ENCODE measurements around the gene PRPF18. TPM values are rescaled to one million over a fixed set of nuclear protein-coding genes. Genes with fewer than 3 reads are reported as not detected.
A peak's percentile ranks its signal among the peaks of the same experiment; 100 is the strongest.

The PRPF18 gene
- total RNA-seq, 6 experiments from 2014 or later: 8.1 to 16.1 (median 11.5) TPM

DNA sequence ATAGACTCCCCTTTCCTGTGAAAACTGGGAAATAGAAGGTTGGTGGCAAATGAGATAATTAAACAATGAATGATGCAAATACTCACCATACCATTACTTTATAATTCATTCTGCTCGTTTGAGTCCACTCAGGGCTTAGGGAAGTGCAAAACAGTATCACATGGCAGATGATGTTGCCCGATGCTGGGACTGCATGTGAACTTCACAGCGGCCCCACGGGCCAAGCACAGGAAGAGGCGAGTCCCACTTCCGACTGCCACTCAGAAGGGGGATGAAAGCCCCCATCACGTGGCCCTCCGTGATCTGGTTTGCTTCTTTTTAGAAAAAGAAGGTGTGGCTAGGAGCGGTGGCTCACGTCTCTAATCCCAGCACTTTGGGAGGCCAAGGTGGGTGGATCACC is 71.5 kb downstream of the PRPF18 start:
- WGBS (ENCODE audit: insufficient coverage, low coverage, low lambda C conversion rate, missing lambda C conversion rate): 72% methylated on average over 6 of the region's 10 CpGs
- Histone ChIP-seq H3K36me3 (peaks cover 0 to 40% (median 10%) of the 10 kb centered on the region in 4 donors), H3K4me1 (peaks cover 0 to 3% (median 0%) of the 10 kb centered on the region in 4 donors), H3K4me3 (no peak overlapping the region), H3K27me3 (no peaks in the 10 kb centered on the region), H3K27ac (no peak overlapping the region), H3K9me3 (no peaks in the 10 kb centered on the region)
- ATAC-seq (no peak), DNase-seq (no peak)
- TF ChIP-seq, protein P1, sequence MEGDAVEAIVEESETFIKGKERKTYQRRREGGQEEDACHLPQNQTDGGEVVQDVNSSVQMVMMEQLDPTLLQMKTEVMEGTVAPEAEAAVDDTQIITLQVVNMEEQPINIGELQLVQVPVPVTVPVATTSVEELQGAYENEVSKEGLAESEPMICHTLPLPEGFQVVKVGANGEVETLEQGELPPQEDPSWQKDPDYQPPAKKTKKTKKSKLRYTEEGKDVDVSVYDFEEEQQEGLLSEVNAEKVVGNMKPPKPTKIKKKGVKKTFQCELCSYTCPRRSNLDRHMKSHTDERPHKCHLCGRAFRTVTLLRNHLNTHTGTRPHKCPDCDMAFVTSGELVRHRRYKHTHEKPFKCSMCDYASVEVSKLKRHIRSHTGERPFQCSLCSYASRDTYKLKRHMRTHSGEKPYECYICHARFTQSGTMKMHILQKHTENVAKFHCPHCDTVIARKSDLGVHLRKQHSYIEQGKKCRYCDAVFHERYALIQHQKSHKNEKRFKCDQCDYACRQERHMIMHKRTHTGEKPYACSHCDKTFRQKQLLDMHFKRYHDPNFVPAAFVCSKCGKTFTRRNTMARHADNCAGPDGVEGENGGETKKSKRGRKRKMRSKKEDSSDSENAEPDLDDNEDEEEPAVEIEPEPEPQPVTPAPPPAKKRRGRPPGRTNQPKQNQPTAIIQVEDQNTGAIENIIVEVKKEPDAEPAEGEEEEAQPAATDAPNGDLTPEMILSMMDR (IDR thresholded peaks at IDR 0.05): no peak
- no peak for TF ChIP-seq POLR2A (IDR thresholded peaks at IDR 0.05)
- intact Hi-C loops (cut with DNase I): no loop called here

DNA sequence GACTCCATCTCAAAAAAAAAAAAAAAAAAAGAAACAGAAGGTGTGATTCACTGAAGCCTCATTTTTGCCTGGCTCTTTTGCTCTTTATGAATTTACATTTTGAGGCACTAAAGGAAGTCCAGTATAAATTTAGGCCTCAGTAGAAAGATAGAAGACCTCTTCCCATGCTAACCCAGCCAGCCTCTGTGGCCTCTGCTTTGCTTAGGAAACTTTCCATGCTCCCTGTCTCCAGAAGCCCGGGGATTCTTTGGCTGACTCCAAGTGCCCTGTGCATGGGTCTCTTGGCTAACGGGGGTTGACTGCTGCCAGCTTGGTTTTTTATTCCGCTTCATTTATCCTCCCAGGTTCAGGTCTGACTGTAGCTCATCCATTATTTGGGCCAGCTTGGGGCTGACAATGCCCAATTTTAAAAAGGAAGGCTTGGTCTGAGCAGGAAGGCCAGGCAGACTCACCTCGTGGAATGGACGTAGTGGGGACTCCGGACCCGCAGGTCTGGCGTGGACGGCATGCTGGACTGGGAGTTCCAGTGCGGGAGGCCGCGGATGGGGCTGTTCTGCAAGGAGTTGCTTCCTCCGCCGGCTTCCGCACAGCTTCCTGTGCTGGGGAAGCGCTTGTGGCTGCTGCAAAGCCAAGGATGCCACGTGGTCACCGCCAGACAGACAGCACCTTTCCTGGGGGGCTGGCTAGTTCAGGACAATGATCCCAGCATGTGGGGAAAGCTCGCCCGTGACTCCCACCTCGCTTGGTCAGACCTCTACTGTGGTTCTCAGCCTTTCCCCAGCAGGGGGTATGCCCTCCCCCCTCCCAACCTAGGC is 72.3 kb downstream of the PRPF18 start:
- H3K27me3 ChIP-seq: no peaks in the 10 kb centered on the region
- peak; percentile 60 to 67 (median 64) for ATAC-seq
- peaks cover 0 to 3% (median 0%) of the 10 kb centered on the region in 4 donors for H3K4me1 ChIP-seq
- H3K4me3 ChIP-seq: no peak overlapping the region
- no peak overlapping the region for H3K27ac ChIP-seq
- WGBS (ENCODE audit: insufficient coverage, low coverage, low lambda C conversion rate, missing lambda C conversion rate): 43% methylated on average over 4 of the region's 21 CpGs
- intact Hi-C loops (cut with DNase I): no loop called here
- peaks cover 0 to 32% (median 9%) of the 10 kb centered on the region in 4 donors for H3K36me3 ChIP-seq
- peak; percentile 59 to 69 (median 66) for DNase-seq
- TF ChIP-seq, protein P1 (IDR thresholded peaks at IDR 0.05): no peak
- no peak for TF ChIP-seq POLR2A (IDR thresholded peaks at IDR 0.05)
- no peaks in the 10 kb centered on the region for H3K9me3 ChIP-seq

DNA sequence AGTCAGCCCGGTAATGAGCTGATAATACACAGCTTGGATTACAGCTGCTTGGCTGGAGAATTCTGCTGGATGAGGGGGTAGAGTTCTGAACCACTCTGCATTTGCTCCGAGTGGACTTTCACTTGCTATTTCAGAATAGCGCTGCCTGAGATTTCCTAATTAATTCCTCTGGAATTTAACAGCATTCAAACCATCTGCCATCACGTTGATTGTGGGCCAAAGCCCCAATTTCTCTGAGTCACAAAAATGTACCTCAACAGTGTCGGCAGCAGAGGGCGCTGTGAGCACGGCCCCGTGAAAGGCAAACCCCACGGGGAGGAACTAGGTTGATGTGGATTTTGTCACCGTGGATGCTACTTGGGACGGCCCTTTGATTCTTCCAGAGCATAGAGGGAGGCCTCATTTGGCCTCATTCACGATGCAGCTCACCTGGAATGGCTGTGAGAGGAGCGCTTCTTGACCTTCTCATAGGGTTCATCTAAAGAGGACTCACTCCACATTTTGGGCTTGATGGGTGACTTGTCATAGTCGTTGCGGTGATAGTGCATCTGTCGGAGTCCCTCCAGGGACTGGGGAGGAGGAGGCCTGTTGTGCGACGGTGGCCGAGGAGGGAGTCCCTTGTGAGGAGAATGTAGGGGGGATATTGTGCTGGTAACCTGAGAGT is 73.3 kb downstream of the PRPF18 start:
- Histone ChIP-seq H3K4me1 (peaks cover 0 to 3% (median 0%) of the 10 kb centered on the region in 4 donors), H3K36me3 (peaks cover 0 to 24% (median 7%) of the 10 kb centered on the region in 4 donors), H3K27me3 (no peaks in the 10 kb centered on the region), H3K4me3 (no peak overlapping the region), H3K9me3 (no peaks in the 10 kb centered on the region), H3K27ac (no peak overlapping the region)
- 8% methylated on average over 14 of the region's 19 CpGs for WGBS (ENCODE audit: insufficient coverage, low coverage, low lambda C conversion rate, missing lambda C conversion rate)
- intact Hi-C loops (cut with DNase I): loop anchor here (5.0 kb wide), 1 partner anchor 117 kb away; no protein-coding TSS in a partner anchor
- peak in 2 of 3 donors; percentile 62 to 69 for DNase-seq
- peak; percentile 67 to 80 (median 76) for ATAC-seq
- TF ChIP-seq, protein P1 (IDR thresholded peaks at IDR 0.05): peak; percentile 88 to 93 (median 90)
- no peak for TF ChIP-seq POLR2A (IDR thresholded peaks at IDR 0.05)

DNA sequence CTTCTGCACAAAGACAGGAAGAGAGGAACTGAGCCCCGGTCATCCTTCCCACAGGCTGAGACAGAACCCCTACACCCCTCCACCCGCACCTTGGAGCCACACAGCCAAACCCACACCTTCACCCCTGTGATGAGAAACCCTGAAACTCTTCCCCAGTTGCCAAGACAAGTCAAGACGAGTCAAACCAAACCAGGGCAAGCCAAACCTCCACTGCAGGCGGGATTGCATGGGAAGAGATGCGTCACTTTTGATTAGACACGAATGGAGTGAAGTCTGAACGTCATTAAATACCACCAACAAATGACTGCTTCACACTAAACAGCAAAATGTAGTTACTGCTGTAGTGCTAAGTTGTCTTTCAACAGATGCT is 73.8 kb downstream of the PRPF18 start:
- Histone ChIP-seq H3K27ac (no peak overlapping the region), H3K27me3 (no peaks in the 10 kb centered on the region), H3K36me3 (peaks cover 0 to 24% (median 7%) of the 10 kb centered on the region in 4 donors), H3K4me3 (no peak overlapping the region), H3K4me1 (peaks cover 0 to 3% (median 0%) of the 10 kb centered on the region in 4 donors), H3K9me3 (no peaks in the 10 kb centered on the region)
- DNase-seq (no peak), ATAC-seq (no peak)
- WGBS (ENCODE audit: insufficient coverage, low coverage, low lambda C conversion rate, missing lambda C conversion rate): 57% methylated on average over 5 of the region's 7 CpGs
- intact Hi-C loops (cut with DNase I): loop anchor here (5.0 kb wide), 1 partner anchor 117 kb away; no protein-coding TSS in a partner anchor
- TF ChIP-seq, protein P1 (IDR thresholded peaks at IDR 0.05): no peak
- TF ChIP-seq POLR2A (IDR thresholded peaks at IDR 0.05): no peak
